ENCODE results near the gene UBAC2.

Gene UBAC2

DNA sequence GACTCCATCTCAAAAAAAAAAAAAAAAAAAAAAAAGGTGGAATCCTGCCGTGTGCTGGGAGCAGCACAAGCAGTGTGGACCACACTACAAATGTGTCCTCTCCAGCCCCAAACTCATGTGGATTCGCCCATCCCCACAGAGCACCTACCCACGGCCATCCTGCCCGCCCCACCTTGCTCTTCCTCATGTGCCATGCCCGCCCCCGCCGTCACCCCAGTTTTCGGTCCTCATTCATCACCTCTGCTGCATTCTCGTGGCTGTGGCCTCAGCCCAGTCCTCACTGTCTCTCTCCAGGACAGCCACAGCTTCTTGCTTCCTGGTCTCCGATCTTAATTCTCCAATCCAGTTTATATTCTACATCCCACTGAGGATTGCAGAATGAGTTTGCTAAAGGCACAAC, 220.6 kb downstream of the UBAC2 start:
- DNase-seq = no peak

DNA sequence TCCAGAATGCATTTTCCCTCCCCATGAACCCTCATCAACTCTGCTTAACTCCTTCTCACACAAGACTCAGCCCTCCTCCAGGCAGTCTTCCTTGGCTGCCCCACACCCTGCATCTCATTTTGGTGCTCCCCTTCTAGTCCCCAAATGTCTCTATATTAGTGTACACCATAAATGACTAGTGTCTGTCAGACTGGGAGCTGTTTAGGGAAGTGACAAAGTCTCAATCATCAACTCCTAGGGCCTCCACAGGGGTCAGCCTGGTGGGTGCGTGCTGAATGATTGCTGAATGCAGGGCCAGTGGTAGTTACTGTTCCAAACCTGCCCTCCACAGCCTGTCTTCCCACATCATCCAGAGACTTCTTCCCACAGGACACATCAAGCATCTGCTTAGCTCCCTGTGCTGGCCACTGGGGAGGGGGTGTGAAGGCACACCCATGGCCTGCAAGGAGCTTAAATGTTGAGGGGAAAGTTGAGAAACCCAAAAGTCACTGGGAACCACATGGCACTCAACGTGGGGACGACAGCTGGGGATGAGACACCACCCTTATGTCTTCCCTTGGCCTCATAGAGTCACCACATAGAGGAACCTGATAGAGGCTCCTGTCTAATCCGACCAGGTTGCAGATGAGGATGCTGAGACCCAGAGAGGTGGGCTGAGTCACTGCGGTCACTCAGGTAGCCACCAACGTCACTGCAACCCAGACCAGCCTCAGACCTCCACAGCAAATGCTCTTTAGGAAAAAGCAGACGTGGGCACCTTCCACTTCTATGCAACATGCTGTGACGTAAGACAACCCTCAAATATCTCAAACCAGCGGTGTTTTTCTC, 221.3 kb downstream of the UBAC2 start:
- DNase-seq = peak in 1 of 2 donors; percentile 59

DNA sequence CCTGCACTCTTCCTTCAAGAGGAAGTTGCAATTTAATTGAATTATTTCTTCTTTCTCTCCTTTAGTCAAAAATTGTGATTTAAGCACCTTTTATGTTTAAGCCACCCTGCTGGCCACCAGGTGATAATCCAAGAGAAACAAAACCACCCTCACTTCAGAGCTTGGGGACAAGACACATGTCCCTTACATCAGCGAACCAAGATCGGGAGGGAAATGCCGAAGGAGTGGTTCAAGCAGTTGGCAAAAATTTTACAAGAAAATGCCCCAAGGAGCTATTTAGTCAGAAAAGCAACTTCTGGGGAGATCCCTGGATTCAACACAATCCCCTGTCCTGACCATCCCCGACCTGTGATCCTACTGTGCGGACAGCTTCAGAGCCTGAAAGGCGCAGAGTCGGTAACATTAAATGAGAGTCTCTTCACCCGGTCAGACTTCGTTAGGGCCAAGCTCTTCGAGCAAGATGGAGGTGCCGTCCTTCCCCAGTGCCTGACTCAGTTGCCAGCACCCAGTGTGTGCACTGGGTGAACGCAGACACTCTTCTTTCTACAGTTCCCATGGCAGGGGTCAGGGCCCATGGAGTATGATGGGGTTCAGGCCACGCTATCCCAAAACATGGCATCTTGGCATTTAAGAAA, 222.0 kb downstream of the UBAC2 start:
- no peak for DNase-seq

DNA sequence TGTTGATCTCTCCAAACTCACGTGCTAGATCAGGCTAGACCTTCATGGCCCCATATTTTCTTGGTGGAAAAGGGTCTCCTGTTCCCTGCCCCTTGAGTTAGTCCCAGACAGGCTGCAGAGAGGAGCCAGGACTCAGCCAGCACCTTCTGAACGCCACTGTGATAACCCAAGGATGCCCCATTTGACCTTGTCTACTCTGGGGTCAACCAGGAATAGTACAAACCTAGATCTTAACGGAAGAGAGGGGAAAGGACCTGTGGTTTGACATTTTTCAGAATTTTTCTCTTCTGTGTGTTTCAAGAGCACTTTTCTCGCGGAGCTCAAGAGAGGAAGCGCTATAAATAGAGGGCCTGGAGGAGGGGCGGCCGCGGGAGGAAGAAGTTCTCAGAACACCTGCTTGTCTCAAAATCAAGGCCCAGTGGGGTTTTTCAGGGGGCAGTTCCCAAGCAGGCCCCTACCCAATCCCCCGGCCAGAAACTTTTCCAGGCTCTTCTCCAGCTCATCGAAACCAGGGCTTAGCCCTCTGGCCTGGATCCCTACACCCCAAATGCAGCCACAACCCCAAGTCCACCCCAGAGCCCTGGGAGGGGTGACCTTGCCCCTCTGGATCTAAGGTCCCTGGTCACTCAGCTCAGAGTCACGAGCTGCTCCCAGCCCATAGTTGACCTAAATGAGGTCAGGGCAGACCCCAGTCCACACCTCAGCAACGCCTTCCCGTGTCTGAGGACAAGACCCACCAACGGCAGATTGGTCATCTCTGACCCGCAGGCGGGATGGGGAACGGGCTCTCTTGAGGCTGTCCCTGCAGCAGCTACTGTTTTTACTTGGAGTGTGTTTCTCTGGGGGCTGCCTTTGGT, 225.1 kb downstream of the UBAC2 start:
- peak; percentile 71 to 73 for DNase-seq

DNA sequence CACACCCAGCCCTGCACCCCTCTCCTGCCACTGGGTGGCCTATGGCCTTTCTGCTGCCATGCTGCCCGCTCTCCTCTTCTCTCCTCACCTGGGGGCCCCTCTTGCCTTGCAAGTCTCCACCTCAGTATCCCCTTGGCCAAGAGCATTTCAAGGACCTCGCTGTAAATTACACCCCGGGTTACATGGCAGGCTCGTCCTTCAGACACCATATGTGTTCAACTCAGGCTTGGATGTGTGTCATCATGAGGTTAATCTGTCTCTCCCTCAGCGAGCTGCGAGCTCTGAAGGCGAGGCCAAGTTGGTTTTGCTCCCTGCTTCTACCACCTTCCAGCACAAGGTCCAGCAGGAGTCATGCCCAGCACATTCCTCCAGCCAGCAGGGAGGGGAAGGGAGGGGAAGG, 225.8 kb downstream of the UBAC2 start:
- no peak for DNase-seq

DNA sequence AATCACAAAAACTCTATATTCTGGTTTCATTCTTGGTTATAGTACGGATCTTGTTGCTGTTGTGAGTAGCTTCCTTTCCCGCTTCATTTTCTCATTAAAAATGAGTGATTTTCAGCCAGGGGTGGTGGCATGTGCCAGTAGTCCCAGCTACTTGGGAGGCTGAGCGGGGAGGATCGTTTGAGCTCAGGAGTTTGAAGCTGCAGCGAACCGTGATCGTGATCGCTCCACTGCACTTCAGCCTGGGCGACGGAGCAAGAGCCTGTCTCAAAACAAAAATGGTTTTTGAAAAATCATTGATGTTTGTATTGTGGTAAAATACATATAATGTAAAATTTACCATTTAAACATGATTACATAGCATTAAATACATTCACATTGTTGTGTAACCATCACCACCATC, 229.0 kb downstream of the UBAC2 start:
- no peak for DNase-seq

DNA sequence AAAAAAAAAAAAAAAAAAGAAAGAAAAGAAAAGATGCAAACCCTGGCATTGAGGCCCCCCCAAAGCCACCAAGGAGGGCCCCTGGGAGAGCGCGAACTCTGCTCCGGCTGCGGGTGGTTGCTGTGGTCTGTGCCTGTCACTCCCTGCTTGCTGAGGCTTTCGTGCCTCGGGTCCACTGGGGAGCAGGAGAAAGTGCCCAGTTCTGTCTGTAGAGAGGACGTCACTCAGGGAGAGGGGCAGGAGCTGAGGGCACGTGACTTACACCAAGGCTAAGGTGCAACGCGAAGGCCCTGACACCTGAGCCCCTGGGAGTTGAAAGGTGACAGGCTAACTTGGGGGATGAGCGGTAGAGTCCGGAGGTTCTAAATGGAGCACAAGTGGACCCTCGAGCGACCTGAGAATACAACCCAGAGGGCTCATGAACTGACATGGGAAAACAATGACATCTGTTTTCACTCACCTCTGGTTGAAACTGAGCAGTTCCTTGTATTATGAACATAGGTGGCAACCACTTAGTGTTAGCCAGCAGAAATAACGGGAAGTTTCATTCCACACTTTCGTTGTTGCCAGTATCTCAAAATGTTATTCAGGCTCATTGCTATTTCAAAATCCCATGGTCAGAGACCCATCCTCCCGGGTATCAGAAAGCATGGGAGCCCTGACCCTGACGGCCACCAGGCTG, 231.4 kb downstream of the UBAC2 start:
- DNase-seq = peak in 1 of 2 donors; percentile 32

DNA sequence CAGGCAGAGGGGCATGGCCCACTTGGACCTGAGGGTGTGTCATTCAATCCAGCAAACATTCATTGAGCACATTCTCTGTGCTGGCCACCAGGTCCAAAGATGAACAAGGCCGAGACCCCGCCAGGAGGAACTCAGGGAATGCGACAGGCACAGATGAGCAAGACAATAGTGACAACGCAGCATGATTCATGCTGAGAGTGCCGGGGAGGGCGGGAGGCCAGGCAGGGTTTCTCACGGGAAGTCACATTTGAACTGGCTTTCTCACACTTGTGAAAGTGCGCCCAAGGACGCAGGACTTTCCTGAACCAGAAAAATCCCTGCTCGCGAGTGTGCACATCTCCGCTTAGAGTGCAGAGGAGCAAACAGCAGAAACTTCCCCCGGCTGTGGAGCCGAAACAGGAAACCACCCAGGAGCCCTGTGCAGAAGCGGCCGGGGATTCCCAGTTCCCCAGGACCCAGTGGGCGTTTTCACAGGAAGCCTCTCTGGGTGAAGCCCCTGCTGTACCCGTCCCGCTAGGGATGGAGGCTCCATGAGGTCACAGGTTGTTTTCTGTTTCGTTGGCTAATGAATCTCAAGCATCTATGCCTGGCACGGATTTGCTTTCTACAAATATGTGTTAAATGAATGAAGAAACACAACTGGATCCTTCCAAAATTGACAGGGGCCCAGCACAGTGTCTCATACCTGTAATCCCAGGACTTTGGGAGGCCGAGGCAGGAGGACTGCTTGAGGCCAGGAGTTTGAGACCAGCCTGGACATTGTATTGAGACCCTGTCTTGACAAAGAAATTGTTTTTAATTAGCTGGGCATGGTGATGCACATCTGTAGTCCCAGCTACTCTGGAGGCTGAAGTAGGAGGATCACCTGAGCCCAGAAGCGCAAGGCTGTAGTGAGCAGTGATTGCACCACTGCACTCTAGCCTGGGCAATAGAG, 232.2 kb downstream of the UBAC2 start:
- DNase-seq = peak; percentile 92 to 93

DNA sequence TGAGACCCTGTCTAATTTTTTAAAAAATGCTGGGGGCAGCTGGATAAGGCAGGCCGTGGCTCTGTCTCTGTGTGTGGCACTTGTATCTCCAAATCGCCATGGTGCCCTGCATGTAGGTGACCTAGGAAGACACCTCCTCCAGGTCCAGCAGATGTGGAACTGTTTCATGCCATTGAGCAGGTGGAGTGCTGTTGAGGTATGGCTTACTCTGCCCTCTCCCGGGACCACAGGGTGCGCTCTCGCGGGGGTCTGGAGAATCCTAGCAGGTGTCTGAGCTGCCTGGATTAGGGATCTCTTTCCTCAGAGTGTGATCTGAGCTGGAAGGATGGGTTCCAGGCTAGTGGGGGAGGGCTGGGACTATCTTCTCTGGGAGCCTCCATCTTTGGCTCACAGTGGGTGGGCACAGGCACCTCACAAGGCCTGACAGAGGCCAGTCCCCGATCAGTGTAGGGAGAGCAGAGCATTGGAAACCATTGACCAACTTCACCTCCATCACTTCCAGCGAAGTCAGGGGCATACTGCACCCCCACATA, 233.0 kb downstream of the UBAC2 start:
- no peak for DNase-seq

DNA sequence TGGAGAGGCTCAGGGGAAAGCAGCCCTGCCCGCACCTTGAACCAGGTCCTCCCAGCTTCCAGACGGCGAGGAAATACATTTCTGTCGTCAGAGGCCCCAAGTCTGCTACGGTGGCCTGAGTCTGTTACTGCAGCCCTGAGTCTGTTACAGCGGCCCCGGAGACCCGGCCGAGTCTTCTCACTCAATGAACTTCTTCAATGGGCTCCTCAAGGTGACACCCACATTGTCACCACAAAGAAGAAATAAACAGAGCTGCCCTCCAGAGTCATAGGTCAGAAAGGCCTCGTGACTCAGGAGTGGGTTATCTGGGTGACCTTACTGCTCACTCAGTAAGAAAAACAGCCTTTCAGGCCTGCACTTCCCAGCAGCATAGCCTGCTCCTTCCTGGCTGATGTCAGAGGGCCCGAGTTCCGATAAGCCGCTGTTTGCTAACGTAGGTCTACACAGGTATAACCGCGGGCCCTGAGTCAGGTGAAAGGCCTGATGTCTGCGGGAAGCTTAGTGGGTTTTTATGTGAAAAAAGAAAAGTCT, 233.7 kb downstream of the UBAC2 start:
- DNase-seq = peak; percentile 88 to 89

DNA sequence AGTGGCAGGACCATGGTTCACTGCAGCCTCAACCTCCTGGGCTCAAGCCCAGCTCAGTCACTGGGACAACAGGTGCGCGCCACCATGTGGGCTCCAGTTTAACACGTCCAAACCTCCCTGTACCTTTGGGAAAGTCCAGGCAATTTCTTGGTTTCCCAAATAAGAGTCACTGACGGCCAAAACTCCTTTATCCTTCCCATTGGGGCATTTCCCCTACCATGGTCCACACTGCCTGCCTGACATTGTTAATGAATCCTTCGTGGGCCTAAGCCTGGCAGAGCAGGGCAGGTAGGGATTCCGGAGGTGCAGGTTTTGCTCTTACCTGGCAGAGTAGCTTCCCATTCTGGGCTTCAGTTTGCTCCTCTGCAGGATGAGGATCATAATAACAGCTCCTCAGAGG, 234.5 kb downstream of the UBAC2 start:
- no peak for DNase-seq

DNA sequence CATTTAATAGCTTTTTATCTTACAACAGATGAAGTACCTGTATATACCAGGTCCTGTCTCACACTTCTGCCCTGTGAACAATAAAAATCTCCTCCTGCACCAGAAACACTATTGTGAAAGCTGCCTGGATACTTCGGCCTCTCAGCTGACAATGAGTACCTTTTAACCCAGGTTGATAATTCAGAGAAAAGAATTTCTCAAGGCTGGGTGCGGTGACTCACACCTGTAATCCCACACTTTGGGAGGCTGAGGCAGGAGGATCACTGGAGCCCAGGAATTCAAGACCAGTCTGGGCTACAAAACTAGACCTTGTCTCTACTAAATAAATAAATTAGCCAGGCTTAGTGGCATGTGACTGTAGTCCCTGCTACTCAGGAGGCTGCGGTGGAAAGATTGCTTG, 235.3 kb downstream of the UBAC2 start:
- no peak for DNase-seq
